Right forelimb (tissue), 1 donor: ENCODE data around the gene FAM168A.

ENCODE experiments used
- DNase-seq: peaks from one replicate; pipeline ENCODE4 v3.0.0-alpha.2; 2018

The FAM168A gene

GRCh38 chr11:73597956-73598718 lies at the start of gene FAM168A:
FAM168A (minus strand) TSS chr11:73598112; CDS start chr11:73468474, 129,638 bp downstream.
- DNase-seq = peak; percentile 96

GRCh38 chr11:73647459-73648100 lies 49.7 kb upstream of the FAM168A start:
- DNase-seq = peak; percentile 79

GRCh38 chr11:73645972-73646631 lies 48.2 kb upstream of the FAM168A start, which contains the start of gene PLEKHB1:
PLEKHB1 (plus strand) TSS chr11:73646581; CDS start chr11:73646609, 28 bp downstream.
- no peak for DNase-seq

GRCh38 chr11:73645121-73645969 lies 47.4 kb upstream of the FAM168A start:
- DNase-seq = no peak

GRCh38 chr11:73641668-73642067 lies 43.8 kb upstream of the FAM168A start:
- DNase-seq = no peak

GRCh38 chr11:73640592-73640991 lies 42.7 kb upstream of the FAM168A start:
- no peak for DNase-seq

- DNase-seq = no peak
These were observed 39.1 kb upstream of the FAM168A start for GRCh38 chr11:73637012-73637411.

- DNase-seq = no peak
These were observed 38.3 kb upstream of the FAM168A start for GRCh38 chr11:73636249-73636648.

GRCh38 chr11:73635721-73636120 lies 37.8 kb upstream of the FAM168A start:
- DNase-seq = no peak

GRCh38 chr11:73633999-73634398 lies 36.1 kb upstream of the FAM168A start:
- DNase-seq = no peak

- DNase-seq = no peak
These were observed 35.1 kb upstream of the FAM168A start for GRCh38 chr11:73632996-73633395.

GRCh38 chr11:73629907-73630306 lies 32.0 kb upstream of the FAM168A start:
- no peak for DNase-seq

GRCh38 chr11:73625696-73626318 lies 27.9 kb upstream of the FAM168A start:
- DNase-seq = peak; percentile 76

- no peak for DNase-seq
These were observed 25.8 kb upstream of the FAM168A start for GRCh38 chr11:73623686-73624085.

- no peak for DNase-seq
These were observed 25.1 kb upstream of the FAM168A start for GRCh38 chr11:73622926-73623593.

- DNase-seq = no peak
These were observed 16.7 kb upstream of the FAM168A start for GRCh38 chr11:73614591-73614990.

GRCh38 chr11:73612601-73613140 lies 14.8 kb upstream of the FAM168A start:
- no peak for DNase-seq

GRCh38 chr11:73598719-73599379 lies 937 bp upstream of the FAM168A start:
- DNase-seq = no peak

- DNase-seq = no peak
These were observed 466 bp downstream of the FAM168A start for GRCh38 chr11:73597336-73597955.

GRCh38 chr11:73596547-73596946 lies 1.4 kb downstream of the FAM168A start:
- DNase-seq = no peak
